ENCODE results near the gene FASTKD3.

DNA sequence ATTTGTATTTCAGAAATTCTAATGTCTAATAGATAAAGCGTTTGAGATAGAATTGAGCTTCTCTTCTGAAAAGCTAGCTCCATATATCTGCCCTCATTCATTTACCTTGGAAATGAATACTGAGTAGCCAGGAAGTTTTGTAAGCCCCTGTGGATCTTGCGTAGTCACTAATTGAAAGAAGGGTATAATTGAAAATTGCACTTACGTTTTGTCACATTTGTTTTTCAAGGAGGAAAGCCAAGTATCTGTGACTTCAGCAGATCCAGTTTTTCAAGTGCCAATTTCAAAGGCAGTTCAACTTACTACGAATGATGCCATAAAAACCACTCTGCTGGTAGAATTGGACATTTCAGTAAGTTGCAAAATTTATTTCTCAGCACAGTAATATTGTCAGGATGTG, 14.1 kb upstream of the FASTKD3 start:
- TF ChIP-seq, protein P1, sequence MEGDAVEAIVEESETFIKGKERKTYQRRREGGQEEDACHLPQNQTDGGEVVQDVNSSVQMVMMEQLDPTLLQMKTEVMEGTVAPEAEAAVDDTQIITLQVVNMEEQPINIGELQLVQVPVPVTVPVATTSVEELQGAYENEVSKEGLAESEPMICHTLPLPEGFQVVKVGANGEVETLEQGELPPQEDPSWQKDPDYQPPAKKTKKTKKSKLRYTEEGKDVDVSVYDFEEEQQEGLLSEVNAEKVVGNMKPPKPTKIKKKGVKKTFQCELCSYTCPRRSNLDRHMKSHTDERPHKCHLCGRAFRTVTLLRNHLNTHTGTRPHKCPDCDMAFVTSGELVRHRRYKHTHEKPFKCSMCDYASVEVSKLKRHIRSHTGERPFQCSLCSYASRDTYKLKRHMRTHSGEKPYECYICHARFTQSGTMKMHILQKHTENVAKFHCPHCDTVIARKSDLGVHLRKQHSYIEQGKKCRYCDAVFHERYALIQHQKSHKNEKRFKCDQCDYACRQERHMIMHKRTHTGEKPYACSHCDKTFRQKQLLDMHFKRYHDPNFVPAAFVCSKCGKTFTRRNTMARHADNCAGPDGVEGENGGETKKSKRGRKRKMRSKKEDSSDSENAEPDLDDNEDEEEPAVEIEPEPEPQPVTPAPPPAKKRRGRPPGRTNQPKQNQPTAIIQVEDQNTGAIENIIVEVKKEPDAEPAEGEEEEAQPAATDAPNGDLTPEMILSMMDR (IDR thresholded peaks at IDR 0.05) = no peak
- no peak for TF ChIP-seq ZFX (IDR thresholded peaks at IDR 0.05; ENCODE audit: borderline replicate concordance)

Data from 22Rv1 (cell line).